HG03565 (cell line): ENCODE measurements around the gene C1QTNF9B.
"Not testable (repeated sequence)": the region's sequence is repeated elsewhere in the genome, so short reads cannot be mapped to it uniquely, and the experiment has no call there.

Experiments
- ATAC-seq: cut with Tn5 transposase; IDR thresholded peaks from one replicate; pipeline ENCODE4 v1.9.1; 2021; ENCODE audit warnings: mild to moderate bottlenecking, moderate library complexity; ENCODE audit not compliant: unreplicated experiment

The C1QTNF9B gene

DNA sequence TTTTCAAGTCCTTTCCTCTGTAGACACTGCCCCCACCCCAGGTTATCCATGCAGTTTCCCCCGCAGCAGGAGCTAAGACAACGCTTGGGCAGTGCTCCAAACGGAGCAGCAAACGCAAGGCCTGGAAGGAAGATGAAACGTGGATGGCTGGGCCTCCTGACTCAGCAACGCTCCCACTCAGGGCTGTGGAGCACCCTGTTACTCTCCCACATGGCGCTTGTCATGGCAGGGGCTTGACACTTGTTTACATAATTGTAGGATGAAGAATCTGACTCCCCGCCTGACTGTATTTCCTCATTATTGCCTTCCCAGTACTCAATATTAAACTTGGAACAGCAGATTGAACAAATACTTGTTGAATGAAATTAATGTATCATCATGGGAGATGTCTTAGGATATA is 799 bp upstream of the C1QTNF9B start:
- ATAC-seq: no peak

DNA sequence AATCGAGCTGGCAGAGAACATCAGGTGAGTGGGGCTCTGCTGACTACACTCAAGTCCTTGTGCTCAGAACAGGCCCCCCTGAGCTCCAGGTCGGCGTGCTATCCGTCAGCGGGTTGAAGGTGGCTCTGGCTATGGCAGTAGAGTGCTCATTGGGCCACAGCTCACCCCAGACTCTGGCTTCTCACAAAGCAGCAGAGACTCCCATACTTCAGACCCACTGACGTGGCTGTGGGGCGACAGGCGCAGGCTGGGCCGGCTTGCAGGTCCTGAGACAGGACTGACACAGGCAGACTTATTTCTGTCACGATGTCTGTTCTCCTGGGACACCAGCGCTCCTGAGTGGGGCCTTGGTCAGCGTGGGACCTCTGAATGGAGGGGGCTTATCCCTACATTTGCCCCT is 2.6 kb downstream of the C1QTNF9B start:
- ATAC-seq: not testable (repeated sequence)

DNA sequence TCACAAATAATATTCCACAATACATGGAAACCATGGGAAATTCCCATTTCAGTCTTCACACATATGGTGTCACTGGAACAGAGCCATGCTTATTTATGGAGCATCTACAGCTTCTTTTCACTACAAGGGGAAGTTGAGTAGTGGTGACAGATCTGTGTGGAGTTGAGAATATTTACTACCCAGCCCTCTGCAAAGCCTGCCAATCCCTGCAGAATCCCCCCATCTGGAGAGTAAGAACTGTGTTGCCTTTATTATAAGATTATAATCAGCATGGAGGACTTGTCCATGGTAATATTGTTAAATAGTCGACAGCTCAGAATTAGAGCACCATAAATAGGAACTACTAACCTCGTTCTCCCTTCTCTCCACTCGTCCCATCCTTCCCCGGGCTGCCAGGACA is 3.5 kb downstream of the C1QTNF9B start:
- not testable (repeated sequence) for ATAC-seq

DNA sequence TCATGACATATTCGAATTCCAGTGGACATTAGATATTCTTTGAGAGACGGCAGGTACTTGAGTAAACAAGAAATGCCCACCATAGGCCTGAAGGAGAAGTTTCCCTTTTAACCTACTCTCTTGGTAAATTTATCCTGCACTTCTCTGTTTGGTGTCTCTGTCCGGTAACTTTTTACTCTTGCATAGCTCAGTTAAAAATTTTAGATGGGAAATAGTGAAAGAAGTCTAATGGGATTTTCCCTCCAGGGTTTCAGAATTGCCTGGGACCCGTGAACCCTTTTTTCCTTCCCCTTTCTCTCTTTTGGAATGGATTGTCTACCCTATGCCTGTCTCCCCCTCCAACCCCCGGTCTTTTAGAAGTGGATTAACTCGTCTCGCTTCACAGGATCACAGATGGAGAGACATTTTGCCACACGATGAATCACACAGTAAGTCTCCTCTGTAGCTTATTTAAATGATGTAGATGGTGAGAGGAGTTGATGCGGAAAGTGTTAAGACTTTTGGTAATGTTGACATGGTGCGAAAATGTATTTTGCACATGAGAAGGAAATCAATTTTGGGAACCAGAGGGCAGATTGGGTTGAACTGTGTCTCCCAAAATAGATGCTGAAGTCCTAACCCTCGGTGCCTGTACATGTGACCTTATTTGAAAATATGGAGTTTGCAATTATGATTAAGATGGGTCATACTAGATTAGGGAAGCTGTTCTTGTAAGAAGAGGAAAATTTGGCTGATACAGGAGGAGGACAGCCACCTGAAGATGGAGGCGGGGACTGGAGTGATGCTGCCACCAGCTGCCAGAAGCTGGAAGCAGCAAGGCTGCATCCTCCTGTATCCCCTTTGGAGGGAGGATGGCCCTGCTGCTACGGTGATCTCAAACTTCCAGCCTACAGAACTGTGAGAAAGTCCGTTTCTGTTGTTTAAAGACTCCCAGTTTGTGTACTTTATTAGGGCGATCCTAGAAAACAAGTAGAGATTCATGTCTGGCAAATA is 7.4 kb downstream of the C1QTNF9B start:
- peak; percentile 6 for ATAC-seq

DNA sequence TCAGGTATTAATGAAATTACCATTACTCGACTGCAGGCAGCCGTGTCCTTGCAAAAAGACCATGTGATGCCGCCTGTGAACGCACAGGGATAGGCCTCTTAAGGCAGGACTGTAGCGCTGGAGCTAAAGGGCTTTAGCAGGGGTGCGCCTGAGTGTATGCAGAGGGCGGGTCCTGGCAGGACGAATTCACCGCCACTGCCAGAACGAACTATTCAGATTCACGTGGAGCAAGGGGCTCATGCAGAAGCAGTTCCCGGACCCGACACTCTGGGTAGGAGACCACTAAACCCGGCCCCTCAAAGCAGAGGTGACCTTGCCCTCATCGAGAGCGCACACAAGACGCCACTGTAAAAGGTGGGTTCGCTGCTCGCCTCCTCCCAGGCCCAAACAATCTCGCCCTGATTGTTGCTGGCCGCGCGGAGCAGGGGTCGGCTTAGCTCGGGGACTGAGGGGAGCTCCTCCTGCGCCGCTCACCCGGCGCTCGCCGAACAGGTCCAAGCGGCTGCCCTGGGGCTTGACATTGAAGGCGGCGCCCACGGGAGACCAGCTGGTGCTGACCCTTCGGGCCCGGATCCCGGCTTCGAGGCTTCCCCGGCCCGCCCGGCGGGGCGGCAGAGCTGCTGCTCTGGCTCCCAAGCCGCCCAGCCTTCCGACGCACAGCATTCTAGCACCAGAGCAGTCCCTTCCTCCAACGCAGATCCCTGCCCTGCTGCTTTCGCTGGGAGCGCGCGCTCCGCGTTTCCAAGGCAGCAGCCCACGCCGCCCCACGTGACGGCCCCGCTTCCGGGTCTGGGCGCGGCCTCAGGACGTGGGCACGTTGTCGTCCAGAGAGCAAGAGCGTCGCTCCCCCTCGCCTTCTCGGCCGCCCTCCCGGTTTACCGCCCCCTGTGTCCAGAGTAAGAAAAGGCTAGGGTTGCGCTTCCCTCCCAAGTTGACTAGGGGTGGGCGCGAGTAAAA is 8.4 kb downstream of the C1QTNF9B start, which contains the start of gene MIPEP:
Gene MIPEP (minus strand): TSS at position 743 of the 957 bp plus-strand sequence. CDS start 80 bp downstream, at position 663.
- ATAC-seq: peak; percentile 85

DNA sequence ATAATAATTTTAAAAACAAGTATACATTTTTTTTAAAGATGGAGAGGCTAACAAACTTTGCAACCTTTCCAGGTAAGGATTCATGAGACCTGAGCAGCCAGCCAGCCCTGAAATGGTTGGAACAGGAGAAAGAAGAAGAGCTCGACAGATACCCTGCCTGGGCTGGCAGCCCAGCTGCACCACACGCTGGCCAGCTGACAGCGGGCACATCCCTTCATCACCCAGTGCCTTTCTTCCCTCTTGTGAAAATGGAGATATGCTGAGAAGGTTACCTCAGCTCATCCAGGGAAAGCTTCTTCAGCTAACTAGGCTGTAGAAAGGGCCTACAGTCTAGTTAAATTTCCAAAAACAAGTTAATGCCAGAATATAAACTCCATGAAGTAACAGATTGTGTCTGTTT is 12.9 kb downstream of the C1QTNF9B start:
- ATAC-seq: not testable (repeated sequence)

DNA sequence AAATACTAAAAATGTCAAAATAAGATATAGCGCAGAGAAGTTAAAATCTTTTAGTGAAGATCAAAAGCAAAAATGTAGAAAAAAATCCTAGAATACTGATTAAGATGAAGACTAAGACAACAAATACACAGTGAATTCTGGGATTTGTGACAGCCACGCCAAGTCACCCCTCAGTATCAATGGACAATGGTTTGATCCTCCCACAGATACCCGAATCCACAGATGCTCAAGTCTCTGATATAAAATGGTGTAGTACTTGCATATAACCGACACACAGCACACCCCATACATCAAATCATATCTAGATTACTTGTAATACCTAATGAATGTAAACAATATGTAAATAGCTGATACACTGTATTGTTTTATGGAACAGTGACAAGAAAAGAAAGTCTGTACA is 14.0 kb downstream of the C1QTNF9B start:
- ATAC-seq: no peak

DNA sequence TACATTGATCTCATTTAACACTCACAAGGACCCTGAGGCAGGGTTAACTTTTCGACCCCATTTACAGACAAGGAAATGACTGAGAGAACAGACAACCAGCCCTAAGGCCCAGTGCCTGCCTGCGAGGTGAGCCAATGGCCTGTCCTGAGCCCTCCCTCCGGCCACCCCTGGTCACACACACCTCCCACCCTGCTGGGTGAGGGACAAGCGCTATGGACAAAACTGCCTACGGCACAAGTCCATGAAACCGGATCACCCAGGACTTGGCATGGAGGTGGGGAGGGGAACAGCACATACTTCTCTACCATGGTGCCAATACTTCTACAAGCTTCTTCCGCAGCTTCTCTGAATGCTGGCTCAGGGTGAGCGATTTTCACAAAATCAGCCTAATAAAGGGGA is 15.9 kb downstream of the C1QTNF9B start:
- ATAC-seq: not testable (repeated sequence)

DNA sequence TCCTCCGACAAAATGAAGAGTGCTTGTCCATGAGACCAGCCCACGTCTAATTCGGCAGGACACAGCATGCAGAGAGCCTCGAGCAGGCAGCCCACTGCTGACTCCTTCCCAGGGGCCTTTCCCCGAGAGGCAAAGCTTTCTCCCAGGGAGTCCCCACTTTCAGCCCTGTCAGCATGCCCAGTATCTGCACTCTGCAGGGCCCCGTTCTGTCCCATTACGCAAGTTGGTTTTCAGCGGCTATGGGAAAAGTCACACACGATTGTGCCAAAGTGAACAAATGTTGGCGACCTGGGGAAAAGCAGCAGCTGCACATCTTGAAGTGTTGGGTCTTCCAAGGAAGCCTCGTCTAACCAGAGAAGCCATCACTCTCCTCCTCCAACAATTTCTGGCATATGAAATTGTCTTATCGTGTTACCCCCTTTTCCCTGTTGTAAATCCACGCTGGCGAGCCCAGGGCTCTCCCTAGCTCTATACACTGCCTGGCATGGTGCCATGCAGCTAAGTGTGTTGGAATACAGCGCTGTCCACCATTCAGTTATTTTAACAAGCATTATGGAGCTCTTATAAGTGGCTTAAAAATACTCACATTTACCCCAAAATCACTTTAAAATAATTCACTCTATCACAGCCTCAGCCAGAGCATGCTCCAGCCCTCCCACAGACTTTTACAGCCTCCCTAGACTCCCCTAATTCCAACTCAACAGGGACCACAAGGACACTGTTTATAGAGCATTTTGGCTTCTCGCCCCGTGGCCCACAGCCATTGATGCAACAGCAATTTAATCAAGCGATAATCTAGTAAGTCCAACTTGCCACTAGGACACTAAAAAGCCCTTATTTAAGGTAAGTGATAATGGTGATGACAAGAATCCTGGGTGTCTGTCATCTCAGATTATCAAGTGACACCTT is 16.6 kb downstream of the C1QTNF9B start:
- ATAC-seq: not testable (repeated sequence)

DNA sequence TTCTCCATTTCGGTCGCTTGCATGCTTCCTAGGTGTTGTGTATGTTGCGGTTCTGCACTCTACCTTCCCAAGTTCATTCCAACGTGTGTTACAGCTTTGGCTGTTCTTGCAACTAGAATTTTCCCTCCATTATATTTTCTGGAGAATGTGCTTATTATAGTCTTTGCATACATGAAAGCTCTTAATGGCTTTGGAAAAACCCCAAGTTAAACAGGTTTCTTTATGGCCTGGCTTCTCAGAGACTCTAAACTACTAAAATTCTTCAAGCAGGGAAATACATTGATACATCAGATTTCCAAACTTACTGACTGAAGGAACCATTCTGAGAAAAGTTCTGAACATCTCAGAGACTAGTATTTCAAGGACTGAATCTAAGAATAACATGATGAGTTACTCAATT is 20.0 kb downstream of the C1QTNF9B start:
- ATAC-seq: no peak

DNA sequence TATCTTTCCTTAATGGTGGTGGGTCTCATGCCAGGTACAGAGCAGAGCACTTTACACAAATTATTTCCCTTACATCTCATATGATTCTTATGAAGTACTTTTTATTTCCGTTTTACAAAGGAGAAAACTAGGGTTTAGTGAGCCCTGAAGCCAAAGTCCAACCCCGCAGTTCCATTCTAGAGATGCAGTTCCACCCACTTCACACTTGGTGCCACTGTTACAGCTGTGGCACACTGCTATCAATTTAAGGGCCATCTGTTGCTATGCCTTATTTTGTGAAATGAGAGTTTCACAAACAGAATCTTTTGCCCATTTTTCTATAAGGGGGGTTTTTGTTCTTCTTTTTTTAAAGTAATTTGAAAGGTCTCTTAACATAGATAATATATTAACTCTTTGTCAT is 21.0 kb downstream of the C1QTNF9B start:
- ATAC-seq: no peak

DNA sequence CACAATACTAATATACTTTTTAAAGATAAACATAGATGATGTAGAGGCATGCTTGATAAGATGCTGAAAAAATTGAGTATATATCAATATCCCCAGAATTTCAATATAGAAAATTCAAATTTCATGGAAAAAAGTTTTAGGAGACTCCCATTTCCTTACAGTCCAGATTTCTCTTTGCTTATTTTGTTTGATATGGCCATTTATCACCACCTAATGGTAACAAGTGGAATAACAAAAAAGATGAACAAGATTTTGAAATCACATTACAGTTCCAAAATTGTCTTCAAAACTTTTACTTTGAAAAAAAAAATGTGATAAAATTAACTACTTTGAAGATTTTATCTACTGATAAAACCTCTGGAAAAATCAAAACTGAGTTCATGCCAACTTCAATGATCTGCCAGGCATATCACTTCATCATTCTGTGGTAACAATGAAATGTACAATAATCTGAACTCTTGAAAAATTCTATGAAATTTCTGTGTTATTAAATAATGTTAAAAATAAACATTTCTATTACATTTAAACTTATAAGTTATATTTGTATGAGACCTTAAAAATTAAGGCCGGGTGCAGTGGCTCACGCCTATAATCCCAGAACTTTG is 25.6 kb downstream of the C1QTNF9B start:
- no peak for ATAC-seq

DNA sequence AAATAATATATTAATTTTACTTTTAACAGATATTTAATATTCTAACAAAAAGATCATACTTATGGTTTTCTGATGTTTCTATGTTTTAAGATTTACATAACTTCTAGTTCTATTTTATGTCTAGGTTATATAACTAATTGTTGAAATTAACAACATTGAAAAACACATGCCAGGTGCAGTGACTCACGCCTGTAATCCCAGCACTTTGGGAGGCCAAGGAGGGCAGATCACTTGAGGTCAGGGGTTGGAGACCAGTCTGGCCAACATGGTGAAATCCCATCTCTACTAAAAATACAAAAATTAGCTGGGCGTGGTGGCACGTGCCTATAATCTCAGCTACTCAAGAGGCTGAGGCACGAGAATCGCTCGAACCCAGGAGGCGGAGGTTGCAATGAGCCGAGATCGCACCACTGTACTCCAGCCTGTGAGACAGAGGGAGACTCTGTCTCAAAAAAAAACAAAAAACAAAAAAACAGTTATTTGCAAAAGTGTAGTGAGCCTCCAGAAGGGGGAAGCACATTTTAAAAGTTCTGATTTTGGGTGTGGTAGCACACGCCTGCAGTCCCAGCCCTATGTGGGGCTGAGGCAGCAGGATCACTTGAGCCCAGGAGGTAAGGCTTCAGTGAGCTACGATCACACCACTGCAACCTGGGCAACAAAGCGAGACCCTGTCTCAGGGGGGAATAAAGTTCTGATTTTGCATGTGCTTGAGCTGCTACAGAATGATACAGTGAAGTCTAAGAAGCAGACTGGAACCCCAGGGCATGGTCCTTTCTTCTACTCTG is 26.8 kb downstream of the C1QTNF9B start:
- ATAC-seq: peak; percentile 36

DNA sequence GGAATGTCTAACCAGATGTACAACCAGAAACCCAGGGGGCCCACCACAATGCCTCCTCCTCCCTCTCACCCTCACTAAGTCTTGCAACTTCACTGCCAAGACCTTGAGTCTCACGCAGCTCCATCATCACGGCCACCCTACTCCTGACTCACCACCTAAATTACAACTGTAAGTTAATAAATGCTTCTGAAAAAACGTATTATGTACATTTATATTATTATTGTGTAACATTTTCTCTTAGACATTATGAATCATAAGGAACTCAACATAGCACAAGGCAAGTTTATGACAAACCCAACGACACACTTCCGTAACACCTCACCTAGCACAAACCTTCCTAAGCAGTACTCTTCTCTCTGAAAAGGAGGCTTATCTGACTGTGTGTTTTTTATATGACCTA is 28.8 kb downstream of the C1QTNF9B start:
- no peak for ATAC-seq

DNA sequence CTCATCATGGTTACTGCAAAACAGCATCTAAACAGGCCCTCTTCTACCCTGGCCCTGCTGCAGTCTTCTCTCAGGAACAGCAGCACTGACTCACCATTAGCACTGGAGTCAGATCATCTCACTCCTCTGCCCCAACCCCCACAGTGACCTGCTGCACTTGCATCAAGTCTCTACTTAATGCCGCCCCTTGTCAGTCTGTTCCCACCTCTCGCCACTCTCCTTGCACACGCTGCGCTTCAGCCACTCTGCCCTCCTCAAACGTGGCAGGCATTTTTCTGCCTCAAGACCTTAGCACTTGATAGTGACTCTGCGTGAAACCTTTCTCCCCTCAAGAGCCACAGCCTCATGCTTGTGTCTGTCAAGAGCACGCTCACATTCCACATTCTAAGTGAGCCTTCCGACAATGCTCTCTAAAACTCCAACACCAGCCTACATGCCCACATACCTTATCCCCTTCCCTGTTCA is 30.2 kb downstream of the C1QTNF9B start:
- no peak for ATAC-seq

DNA sequence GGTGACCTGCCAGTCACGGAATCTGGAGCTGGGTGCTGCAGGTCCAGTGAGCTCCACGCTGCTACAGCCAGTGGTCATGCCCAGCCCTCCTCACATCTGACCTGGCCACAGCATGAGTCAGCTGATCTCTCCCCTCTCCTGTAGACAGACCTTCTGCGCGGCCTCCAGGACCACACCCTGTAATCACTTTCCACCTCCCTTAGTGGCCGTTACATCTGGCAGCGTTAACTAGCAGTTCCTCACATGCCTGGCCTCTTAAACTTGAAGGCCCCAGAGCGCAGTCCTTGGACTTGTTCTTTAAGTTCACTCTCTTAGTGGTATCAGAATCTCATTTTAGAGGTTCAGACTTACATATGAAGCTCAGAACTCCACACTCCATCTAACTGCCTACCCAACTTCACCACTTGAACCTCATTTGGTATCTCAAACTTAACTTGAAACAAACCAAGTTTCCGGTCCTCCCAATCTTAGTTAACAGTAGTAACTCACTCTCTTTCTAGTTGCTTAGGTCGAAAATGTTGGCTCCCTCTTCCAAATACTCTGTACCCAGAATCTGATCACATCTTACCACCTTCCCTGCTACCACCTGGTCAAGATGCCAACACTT is 30.8 kb downstream of the C1QTNF9B start:
- ATAC-seq: no peak

DNA sequence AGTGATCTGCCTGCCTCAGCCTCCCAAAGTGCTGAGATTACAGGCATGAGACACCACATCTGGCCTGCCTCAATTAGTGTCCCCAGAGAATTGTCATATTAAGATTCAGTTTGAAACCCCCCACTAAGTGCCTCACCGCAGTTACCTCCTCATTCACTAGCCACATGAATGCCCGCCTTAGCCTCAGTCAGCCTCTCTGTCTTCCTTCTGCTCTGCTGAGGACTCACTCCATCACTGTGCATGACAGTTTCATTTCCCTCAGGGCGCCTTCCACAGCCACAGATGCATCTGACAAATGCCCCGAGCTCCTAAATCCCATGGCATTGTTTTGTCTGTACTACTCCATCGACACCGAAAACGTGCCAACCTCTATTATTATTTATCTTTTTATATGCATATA is 31.4 kb downstream of the C1QTNF9B start:
- no peak for ATAC-seq

DNA sequence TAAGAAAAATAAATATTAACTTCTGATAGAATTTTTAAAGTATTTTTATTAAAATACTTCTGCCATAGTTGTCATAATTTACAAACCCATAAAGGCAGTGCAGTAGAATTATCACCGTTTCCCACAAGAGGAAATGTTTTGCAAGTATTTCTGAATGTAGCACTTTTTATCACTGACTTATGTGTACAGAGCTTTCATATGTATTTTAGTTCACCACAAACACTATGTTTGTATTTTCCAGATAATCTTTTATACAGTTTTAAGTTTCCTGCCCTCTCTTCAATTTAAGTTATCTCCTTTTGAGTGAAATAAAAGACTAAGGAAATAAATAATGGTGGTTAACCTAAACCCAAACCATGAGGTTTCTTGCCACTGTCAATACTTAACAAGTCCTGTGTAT is 32.3 kb downstream of the C1QTNF9B start:
- ATAC-seq: no peak

DNA sequence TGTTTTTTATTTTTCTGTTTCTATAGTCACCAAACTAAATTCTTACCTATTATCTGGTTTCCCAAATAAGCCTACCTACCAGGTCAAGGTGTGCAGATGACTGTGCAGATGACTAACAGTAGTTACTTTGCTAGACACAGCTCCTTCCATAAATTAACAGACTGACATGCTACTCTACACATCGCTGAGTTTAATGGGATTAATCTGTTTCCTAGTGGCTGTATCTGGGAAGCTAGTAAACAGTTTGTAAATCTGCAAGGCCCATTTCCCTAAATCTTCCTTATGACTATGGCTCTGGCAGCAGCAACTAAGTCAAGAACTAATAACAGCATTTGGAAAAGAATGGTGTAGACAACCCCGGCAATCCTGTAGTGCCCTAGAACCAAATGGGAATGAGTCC is 36.0 kb downstream of the C1QTNF9B start:
- no peak for ATAC-seq
